ENCODE measurements around the gene CFB.

DNA sequence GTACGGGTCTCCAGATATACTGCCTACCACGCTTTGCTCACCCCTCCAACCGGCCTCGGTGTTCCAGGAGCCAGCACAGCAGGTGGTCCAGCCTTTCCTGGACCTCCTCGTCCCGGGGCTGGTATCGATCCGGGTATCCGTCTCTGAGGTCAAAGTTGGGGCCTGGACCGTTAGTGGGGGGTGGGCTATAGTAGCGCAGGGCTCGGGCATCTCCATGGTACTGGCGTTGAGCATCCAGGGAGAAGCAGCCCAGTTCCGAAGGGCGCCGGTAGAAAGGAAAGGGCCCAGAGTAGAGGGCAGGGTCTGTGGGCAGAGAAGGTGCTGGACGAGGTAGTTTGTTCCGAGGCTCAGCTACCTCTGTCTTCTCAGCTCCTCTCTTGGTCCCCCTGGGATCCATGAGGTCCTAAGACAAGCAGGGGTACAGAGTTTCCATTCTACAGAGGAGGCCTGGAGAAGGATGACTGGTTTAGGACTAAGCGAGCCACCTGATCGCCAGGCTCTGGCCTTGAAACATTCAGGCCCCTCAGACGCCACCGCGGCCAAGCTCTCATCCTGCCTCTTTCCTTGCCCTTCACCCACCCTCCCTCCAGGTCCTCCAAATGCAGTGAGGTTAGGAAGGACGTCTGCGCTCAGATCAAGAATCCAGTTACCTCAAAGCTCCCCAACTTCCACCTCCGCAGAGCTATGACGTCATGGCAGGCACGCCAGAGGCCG lies 25.5 kb downstream of the CFB start:
- TF ChIP-seq CTCF (IDR thresholded peaks at IDR 0.05; ENCODE audit: insufficient read depth, low read length) (no peak), REST (IDR thresholded peaks at IDR 0.05; ENCODE audit: insufficient replicate concordance, low read depth) (no peak), POLR2AphosphoS5 (IDR thresholded peaks at IDR 0.05; ENCODE audit: low read depth) (no peak; the same call in 1 of the 2 replicates), SPI1 (IDR thresholded peaks at IDR 0.05; ENCODE audit: borderline replicate concordance, low read depth) (no peak)

All from HL-60 (cell line).